Fibroblast of the conjunctiva (primary cell): ENCODE data around the gene LIMK1.
"Not testable (repeated sequence)": the region's sequence is repeated elsewhere in the genome, so short reads cannot be mapped to it uniquely, and the experiment has no call there.

ENCODE experiments used
- DNase-seq: peaks from one replicate; pipeline ENCODE4 v3.0.0-alpha.2; 2010; ENCODE audit warnings: low read depth

LIMK1 gene

GRCh38 chr7:74083117-74083876 is at the start of gene LIMK1:
Gene LIMK1, plus strand, starts transcription at chr7:74083804. Its CDS starts 187 bp downstream, at chr7:74083991.
- DNase-seq = peak; percentile 50

- no peak for DNase-seq
These were observed 46.0 kb upstream of the LIMK1 start for GRCh38 chr7:74037609-74038008.

DNA sequence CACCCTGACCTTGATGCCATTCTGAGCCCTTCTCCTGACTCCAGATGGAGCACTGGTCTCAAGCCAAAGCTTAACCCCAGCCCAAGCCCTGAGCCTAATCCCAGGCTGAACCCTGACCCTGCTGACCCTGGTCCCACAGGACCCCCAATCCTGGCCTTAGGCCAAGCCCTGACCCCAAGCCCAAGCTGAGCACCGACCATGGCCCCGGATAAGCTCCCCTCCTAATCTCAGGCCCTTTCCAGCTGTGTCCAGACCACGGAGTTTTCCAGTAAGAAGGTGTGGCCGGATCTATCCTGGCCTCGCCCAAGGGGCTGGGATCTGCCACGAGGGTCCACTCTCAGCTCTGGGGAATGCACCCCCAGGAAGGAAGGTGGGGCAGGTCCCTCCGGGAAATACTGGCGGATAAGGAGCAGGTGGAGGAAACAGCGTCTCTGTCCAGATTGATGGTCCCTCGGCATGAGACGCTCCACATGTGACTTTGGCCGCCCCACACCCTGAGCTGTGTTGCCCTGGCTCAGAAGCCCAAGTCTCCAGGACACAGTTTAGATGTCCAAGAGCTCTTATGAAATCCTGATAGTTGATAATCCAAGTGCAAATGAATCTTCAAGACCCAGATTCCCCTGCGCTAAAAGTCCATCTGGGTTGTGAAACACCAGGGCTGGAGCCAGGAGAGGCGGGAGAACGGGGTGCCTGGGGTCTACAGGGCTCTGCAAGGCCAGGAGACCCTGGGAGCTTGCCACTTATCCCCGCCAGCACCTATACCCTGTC is 45.2 kb upstream of the LIMK1 start:
- DNase-seq = no peak

- no peak for DNase-seq
These were observed 44.3 kb upstream of the LIMK1 start for GRCh38 chr7:74039337-74039736.

GRCh38 chr7:74040101-74040790 is 43.4 kb upstream of the LIMK1 start:
- DNase-seq = no peak

GRCh38 chr7:74040791-74041520 is 42.6 kb upstream of the LIMK1 start:
- no peak for DNase-seq

GRCh38 chr7:74042746-74043522 is 40.7 kb upstream of the LIMK1 start:
- DNase-seq = no peak

GRCh38 chr7:74043523-74043951 is 40.1 kb upstream of the LIMK1 start:
- DNase-seq = no peak

- no peak for DNase-seq
These were observed 38.9 kb upstream of the LIMK1 start for GRCh38 chr7:74044366-74045350.

- not testable (repeated sequence) for DNase-seq
These were observed 37.0 kb upstream of the LIMK1 start for GRCh38 chr7:74046581-74046980.

- no peak for DNase-seq
These were observed 35.7 kb upstream of the LIMK1 start for GRCh38 chr7:74047804-74048380.

GRCh38 chr7:74048999-74049599 is 34.5 kb upstream of the LIMK1 start:
- no peak for DNase-seq

- no peak for DNase-seq
These were observed 33.4 kb upstream of the LIMK1 start for GRCh38 chr7:74049997-74050798.

- no peak for DNase-seq
These were observed 32.4 kb upstream of the LIMK1 start for GRCh38 chr7:74051193-74051592.

DNA sequence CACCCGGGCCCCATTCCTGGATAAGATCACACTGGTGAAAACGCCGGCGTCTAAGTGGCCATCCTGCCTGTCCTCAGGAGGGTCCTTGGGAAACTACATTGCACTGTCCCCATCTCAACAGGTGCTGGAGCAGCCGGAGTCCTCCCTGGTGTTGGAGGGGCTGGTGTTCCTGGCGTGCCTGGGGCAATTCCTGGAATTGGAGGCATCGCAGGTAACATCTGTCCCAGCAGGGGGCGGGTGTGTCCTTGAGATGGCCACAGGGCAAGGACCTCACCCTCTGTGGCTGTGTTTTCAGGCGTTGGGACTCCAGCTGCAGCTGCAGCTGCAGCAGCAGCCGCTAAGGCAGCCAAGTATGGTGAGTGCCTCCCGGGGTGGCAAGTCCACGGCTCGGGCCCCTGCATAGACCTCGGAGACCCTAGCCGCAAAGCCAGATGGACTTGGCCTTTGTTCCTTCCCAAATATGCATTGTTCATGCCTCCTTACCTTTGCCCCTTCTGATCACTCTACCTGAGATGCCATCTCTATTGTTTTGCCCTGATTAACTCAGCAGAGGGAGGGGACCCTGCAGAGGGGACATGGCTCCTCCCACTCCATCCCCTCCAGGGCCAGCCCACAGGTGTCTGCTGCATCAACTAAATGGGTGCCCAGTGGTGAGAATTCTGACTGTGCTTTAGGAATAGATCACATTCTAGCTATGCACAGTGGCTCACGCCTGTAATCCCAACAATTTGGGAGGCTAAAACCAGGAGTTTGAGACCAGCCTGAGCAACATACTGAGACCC is 31.8 kb upstream of the LIMK1 start:
- no peak for DNase-seq

DNA sequence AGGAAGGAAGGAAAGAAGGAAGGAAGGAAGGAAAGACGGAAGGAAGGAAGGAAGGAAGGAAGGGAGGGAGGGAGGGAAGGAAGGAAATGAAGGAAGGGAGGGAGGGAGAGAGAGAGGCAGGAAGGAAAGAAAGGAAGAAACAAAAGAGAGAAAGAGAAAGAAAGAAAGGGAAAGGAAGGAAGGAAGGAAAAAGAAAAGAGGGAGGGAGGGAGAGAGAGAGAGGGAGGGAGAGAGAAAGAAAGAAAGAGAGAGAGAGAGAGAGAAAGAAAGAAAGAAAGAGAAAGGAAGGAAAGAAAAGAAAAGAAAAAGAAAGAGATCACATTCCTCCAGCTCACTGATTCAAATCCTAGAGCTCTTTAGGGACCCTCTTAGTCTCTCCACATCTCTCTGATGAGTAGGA is 31.0 kb upstream of the LIMK1 start:
- no peak for DNase-seq

DNA sequence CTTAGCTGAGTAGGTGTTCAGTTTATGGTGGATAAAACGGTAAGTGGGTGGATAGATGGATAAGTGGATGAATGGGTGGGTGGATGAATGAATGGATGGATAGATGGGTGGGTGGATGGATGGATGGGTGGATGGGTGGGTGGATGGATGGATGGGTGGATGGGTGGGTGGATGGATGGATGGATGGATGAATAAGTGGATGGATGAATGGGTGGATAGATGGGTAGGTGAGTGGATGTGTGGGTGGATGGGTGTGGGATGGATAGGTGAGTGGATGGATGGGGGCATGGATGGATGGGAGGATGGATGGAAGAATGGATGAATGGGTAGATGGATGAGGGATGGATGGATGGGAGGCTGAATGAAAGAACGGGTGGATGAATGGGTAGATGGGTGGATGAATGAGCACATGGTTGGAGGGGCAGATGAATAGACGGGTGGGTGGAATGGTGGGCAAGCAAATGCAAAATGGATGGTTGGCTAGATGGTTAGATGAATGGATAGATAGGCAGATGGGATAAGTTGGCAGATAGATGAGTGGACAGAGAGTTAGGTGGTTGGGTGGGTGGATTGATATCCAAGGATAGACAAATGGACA is 29.9 kb upstream of the LIMK1 start:
- no peak for DNase-seq
